Endodermal cell (in vitro differentiated cells): ENCODE data around the gene TMEM52B. TPM values are rescaled to one million over a fixed set of nuclear protein-coding genes. Genes with fewer than 3 reads are reported as not detected.

ENCODE experiments used
- DNase-seq: peaks from one replicate; pipeline ENCODE4 v3.0.0-alpha.2; 2017
- H3K27ac ChIP-seq: 2 replicates; pipeline ENCODE4 v1.5.1; 2013; ENCODE audit warnings: mild to moderate bottlenecking, low read depth, low read length, moderate library complexity
- H3K27me3 ChIP-seq: 2 replicates; pipeline ENCODE4 v1.6.1; 2013; ENCODE audit warnings: mild to moderate bottlenecking, low read length, moderate library complexity; ENCODE audit not compliant: insufficient read depth, control insufficient read depth, poor library complexity, severe bottlenecking
- H3K36me3 ChIP-seq: 2 replicates; pipeline ENCODE4 v1.7.0; 2013; ENCODE audit warnings: mild to moderate bottlenecking, low read length, moderate library complexity; ENCODE audit not compliant: control insufficient read depth, insufficient read depth
- H3K4me1 ChIP-seq: one replicate; pipeline ENCODE4 v1.7.0; 2013; ENCODE audit warnings: low read length; ENCODE audit not compliant: control insufficient read depth, insufficient read depth
- H3K4me3 ChIP-seq: 2 replicates; pipeline ENCODE4 v1.5.1; 2013; ENCODE audit warnings: mild to moderate bottlenecking, low read length, moderate library complexity
- H3K9ac ChIP-seq: 2 replicates; pipeline ENCODE4 v1.6.1; 2013; ENCODE audit warnings: mild to moderate bottlenecking, low read length, moderate library complexity; ENCODE audit not compliant: poor library complexity, severe bottlenecking; ENCODE audit errors: extremely low read depth
- H3K9me3 ChIP-seq: 2 replicates; pipeline ENCODE4 v1.6.1; 2013; ENCODE audit warnings: mild to moderate bottlenecking, low read length, moderate library complexity; ENCODE audit not compliant: control insufficient read depth
- H3K27ac Mint-ChIP-seq: 2 replicates; pipeline ENCODE4 v1.8.0; 2020; ENCODE audit warnings: mixed read lengths
- H3K27me3 Mint-ChIP-seq: 2 replicates; pipeline ENCODE4 v1.8.0; 2021; ENCODE audit warnings: mild to moderate bottlenecking, mixed read lengths; ENCODE audit not compliant: insufficient read depth
- H3K36me3 Mint-ChIP-seq: 2 replicates; pipeline ENCODE4 v1.8.0; 2020; ENCODE audit warnings: low read depth, mixed read lengths
- H3K4me1 Mint-ChIP-seq: 2 replicates; pipeline ENCODE4 v1.8.0; 2020; ENCODE audit warnings: mixed read lengths
- H3K4me3 Mint-ChIP-seq: 2 replicates; pipeline ENCODE4 v1.8.0; 2020; ENCODE audit warnings: mild to moderate bottlenecking, moderate library complexity, mixed read lengths
- H3K9me3 Mint-ChIP-seq: 2 replicates; pipeline ENCODE4 v1.8.0; 2020; ENCODE audit warnings: mild to moderate bottlenecking, mixed read lengths
- CTCF ChIP-seq: fragments of 200-600 bp; sonication (generic); conservative IDR thresholded peaks from 2 replicates; pipeline ENCODE4 v1.5.0; 2021; ENCODE audit warnings: antibody characterized with exemption, mild to moderate bottlenecking
- WGBS, 2 experiments: methylation state at CpG; one replicate each; pipeline versions ENCODE4 v1.1.5 to v1.1.7; 2013; ENCODE audit warnings: missing lambda C conversion rate in 2 of 2, mixed read lengths in 1 of 2; ENCODE audit not compliant: insufficient coverage in 1 of 2, insufficient read length in 1 of 2; 5-methylcytosine and 5-hydroxymethylcytosine counted together
- total RNA-seq, 2 donors: library from RNA; stranded (reverse); fragmentation: NEBNext Ultra II Directional in 1 of 2; extraction: Animal tissue kit (Norgen Biotek cat#: 25700) in 1 of 2; gene quantifications; 2 replicates in 1 of 2; 3 replicates in 1 of 2; pipeline ENCODE4 v1.2.1, GENCODE V29; 2021

Gene TMEM52B
- total RNA-seq, 2 donors from 2014 or later: not detected

DNA sequence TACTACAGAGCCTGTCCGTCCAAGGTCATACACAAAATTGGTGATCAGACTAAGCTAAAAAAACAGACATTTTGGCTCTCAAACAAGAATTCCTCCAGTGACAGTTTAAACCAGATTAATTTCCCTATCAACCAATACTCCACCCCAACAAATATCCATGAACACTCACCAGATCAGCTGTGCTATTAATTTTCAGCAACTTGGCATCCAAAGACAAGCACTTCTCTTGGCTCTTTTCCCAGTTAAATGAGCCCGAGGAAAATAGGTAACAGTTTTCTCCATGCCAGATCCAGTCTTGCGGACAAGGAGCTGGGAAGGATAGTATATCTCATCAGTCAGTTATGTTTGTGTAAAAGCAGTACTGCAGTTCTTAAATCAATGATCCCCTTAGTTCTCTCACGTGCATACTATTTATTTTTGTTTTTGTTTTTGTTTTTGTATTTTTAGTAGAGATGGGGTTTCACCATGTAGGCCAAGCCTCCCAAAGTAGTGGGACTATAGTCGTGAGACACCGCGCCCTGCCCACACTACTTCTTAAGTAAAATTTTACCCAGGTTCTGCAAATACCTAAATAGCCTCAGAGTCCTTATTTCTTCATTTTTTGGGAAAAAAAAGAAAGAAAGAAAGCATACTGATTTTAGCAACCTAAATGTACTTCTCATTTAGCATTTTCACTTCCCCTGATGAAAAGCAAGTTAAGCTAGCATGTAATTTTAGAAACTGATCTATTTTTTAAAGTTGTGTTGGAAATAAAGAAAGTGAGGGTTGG lies 18.0 kb upstream of the TMEM52B start:
- H3K36me3 ChIP-seq: no peaks in the 10 kb centered on the region
- no peak overlapping the region for H3K9ac ChIP-seq
- H3K27ac ChIP-seq: no peak overlapping the region
- no peak for DNase-seq
- no peak for TF ChIP-seq CTCF
- no peak overlapping the region for H3K27ac Mint-ChIP-seq
- no peaks in the 10 kb centered on the region for H3K4me1 ChIP-seq
- H3K9me3 Mint-ChIP-seq: no peaks in the 10 kb centered on the region
- WGBS, 2 experiments: 92 to 100% methylated on average over 5 to 7 of the region's 7 CpGs
- H3K9me3 ChIP-seq: no peaks in the 10 kb centered on the region
- H3K4me1 Mint-ChIP-seq: peaks cover 9% of the 10 kb centered on the region
- no peaks in the 10 kb centered on the region for H3K27me3 Mint-ChIP-seq
- H3K27me3 ChIP-seq: no peaks in the 10 kb centered on the region
- H3K4me3 ChIP-seq: no peak overlapping the region
- no peaks in the 10 kb centered on the region for H3K36me3 Mint-ChIP-seq
- H3K4me3 Mint-ChIP-seq: no peak overlapping the region

- Mint-ChIP-seq H3K9me3 (no peaks in the 10 kb centered on the region), H3K4me3 (no peak overlapping the region), H3K27me3 (no peaks in the 10 kb centered on the region), H3K4me1 (peaks cover 9% of the 10 kb centered on the region), H3K36me3 (no peaks in the 10 kb centered on the region), H3K27ac (no peak overlapping the region)
- no peaks in the 10 kb centered on the region for H3K36me3 ChIP-seq
- no peak overlapping the region for H3K9ac ChIP-seq
- 96 to 100% methylated on average over 2 to 3 of the region's 3 CpGs for WGBS, 2 experiments
- no peak for TF ChIP-seq CTCF
- no peak for DNase-seq
- H3K9me3 ChIP-seq: no peaks in the 10 kb centered on the region
- H3K27me3 ChIP-seq: no peaks in the 10 kb centered on the region
- no peak overlapping the region for H3K4me3 ChIP-seq
- no peak overlapping the region for H3K27ac ChIP-seq
- no peaks in the 10 kb centered on the region for H3K4me1 ChIP-seq
These were observed 15.7 kb upstream of the TMEM52B start for GRCh38 chr12:10163084-10163483.

DNA sequence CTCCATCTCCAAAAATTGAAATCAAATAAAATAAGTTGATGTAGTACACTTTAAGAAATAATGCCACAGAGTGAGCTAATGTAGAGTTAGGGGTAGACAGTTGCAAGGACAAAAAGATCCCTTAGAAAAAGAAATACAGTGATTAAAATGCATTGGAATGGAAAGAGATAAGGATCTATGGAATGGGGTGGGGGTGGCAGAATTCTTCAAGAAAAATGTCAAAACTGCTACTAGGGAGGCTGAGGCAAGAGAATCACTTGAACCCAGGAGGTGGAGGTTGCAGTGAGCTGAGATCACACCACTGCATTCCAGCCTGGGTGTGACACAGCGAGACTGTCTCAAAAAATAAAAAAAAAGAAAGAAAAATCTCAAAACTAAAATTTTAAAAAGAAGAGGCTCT lies 13.4 kb upstream of the TMEM52B start:
- H3K9me3 Mint-ChIP-seq: no peaks in the 10 kb centered on the region
- H3K27ac Mint-ChIP-seq: no peak overlapping the region
- no CpG with 5 or more reads among the region's 1 CpG for WGBS, 2 experiments
- no peak for TF ChIP-seq CTCF
- peaks cover 15% of the 10 kb centered on the region for H3K4me1 Mint-ChIP-seq
- no peak overlapping the region for H3K9ac ChIP-seq
- no peaks in the 10 kb centered on the region for H3K27me3 ChIP-seq
- H3K27me3 Mint-ChIP-seq: no peaks in the 10 kb centered on the region
- H3K9me3 ChIP-seq: no peaks in the 10 kb centered on the region
- no peaks in the 10 kb centered on the region for H3K4me1 ChIP-seq
- DNase-seq: no peak
- H3K4me3 ChIP-seq: no peak overlapping the region
- H3K36me3 Mint-ChIP-seq: no peaks in the 10 kb centered on the region
- H3K4me3 Mint-ChIP-seq: no peak overlapping the region
- H3K27ac ChIP-seq: no peak overlapping the region
- H3K36me3 ChIP-seq: no peaks in the 10 kb centered on the region
